Measurements from ENCODE around the gene CABP2.

- TF ChIP-seq ZC3H10 (CRISPR knock-in tag; IDR thresholded peaks at IDR 0.05) (no peak), ZNF8 (CRISPR knock-in tag; IDR thresholded peaks at IDR 0.05) (no peak), PATZ1 (CRISPR knock-in tag; IDR thresholded peaks at IDR 0.05; ENCODE audit: borderline replicate concordance) (no peak), ZFP3 (CRISPR knock-in tag; IDR thresholded peaks at IDR 0.05) (no peak), CREB5 (CRISPR knock-in tag; IDR thresholded peaks at IDR 0.05; ENCODE audit: low read depth) (no peak), TOX (CRISPR knock-in tag; IDR thresholded peaks at IDR 0.05; ENCODE audit: borderline replicate concordance) (no peak), ARNTL (CRISPR knock-in tag; IDR thresholded peaks at IDR 0.05; ENCODE audit: borderline replicate concordance, low read depth) (no peak), OSR1 (CRISPR knock-in tag; IDR thresholded peaks at IDR 0.05) (no peak)
Observed at GRCh38 chr11:67495234-67496005, 27.8 kb downstream of the CABP2 start.
